Measurements from ENCODE around the gene SMIM41.

The SMIM41 gene

DNA sequence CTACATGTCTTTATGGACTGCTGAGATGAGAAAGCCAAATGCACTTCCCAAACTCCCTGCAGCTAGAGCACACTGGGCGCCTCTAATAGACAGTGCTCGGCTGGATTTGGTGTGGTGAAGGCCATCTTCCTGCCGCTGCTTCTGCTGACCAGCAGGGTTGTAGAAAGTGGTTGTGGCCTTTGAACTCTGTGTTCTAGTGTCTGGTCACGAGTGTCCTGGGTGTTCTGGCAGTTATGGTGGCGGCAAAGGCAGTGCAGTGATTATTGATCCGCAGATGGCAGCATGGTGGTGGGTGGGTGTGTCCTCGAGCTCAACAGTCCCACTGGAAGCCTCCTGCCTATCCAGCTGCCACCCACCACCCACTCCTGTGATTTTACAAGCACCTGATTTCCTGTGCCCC is 43.4 kb downstream of the SMIM41 start:
- no peak for DNase-seq

DNA sequence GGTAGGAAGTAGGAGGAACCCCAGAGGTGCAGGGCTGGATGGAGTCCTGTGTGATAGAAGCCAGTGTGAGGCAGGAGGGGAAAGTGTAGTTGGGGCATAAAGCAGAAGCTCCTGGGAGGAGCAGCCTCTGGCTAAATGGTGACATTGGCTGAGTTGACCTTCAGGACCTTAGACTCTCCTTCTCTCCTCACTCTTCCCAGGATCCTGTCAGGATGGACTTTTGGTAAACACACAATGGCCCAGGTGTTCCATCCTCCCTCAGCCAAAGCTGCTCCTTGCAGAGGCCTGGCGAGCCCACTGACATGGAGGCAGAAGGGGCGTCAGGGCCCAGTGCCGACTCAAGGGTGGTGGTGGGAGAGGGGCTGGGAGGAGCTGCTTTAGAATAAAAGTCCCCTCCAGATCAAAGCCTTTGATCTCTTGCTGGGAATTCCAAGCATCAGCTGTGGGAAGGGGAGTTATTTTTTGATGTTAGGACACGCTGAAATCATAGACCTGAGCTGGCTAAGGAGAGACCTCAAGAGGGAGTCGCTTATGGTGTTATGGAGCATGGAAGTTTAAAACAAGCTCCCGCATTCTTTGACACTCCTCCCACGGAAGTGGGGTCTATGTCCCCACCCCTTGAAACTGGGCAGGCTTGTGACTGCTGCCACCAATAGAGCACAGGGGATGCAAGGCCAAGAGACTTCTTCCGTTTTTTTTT is 44.1 kb downstream of the SMIM41 start:
- DNase-seq: no peak

DNA sequence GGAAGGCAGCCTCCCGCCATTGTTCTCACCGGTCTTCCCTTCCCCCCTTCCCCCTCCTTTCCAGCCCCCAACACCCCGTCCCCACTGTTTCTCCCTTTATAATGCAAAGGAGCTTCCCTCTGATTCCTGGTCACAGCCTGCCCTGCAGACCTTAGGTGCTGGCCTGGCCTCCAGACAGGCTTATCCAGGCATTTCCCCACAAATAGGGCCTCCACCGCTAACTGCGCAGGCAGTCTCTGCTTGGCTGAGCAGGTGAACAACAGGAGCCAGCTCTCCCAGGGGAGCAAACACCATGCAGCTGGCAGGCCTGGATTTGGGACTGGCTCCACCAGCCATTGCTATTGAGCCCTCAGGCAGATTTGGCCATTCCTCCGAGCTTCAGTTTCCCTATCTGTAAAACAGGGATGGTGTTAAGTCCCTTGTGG is 46.0 kb downstream of the SMIM41 start:
- DNase-seq: no peak

DNA sequence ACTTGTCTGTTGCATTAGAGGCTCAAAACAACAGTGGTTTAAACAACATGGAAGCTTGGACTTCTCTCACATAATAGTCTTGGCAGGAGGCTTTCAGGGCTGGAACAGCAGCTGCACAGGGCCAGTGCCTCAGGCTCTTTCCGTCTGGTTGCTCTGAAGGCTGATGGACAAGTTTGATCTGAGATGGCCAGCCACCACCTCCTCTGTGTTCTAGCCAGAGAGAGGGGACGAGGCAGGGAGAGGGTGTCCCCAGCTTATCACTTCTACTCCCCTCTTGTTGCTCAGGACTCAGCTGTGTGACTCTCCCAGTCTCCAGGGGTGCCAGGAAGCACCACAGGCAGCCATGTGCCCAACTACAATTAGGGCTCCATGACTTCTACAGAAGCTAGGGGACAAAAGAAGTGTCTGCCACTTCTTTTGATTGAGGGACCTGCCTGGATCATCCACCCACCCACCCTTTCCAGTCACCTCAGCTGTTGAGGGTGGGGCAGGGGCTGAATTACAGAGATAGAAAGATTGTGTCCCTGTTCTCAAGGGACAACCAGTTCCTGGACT is 46.6 kb downstream of the SMIM41 start:
- DNase-seq: no peak

DNA sequence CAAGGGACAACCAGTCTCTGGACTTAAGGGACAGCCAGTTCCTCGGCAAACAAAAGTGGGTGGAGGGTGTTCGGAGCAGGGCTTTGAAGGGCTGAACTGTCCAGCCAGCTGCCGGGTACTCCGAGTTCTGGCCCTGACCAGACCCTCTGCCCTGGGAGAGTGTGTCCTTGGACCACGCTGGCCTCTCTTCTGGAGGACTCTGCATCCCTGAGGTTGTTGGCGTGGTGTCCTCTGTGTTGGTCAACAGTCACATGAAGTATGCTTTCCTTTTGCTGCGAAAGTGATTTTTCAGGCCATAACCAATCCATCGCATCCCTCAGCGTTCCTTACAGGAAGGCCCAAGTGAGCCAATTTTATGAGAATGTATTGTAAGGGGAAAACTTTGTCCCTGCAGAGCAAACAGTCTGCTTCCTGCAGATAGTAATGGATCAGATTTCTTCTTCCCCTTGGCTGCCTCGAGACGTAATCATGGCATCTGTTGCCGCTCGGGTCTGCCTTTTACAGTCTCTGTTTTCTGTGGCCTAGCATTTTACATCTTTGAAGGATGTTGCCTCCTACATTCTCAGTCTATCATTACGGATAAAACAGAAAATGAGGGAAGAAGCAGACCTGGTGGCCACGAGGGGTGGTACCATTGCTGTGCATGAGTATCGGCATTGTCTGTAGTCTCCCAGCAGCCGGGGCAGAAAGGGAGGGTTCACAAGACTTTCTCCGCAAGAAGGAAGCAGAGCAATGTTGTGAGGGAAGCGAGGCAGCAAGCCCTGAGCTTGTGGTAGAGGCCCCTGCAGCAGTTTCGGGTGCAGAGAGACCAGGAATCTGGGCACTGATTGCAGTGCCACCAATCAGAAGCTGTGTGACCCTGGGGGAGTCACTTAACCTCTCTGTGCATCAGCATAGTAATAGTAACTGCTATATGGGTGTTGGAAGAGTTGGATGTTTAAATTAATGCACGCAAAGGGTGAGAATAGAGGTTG is 47.4 kb downstream of the SMIM41 start:
- no peak for DNase-seq

DNA sequence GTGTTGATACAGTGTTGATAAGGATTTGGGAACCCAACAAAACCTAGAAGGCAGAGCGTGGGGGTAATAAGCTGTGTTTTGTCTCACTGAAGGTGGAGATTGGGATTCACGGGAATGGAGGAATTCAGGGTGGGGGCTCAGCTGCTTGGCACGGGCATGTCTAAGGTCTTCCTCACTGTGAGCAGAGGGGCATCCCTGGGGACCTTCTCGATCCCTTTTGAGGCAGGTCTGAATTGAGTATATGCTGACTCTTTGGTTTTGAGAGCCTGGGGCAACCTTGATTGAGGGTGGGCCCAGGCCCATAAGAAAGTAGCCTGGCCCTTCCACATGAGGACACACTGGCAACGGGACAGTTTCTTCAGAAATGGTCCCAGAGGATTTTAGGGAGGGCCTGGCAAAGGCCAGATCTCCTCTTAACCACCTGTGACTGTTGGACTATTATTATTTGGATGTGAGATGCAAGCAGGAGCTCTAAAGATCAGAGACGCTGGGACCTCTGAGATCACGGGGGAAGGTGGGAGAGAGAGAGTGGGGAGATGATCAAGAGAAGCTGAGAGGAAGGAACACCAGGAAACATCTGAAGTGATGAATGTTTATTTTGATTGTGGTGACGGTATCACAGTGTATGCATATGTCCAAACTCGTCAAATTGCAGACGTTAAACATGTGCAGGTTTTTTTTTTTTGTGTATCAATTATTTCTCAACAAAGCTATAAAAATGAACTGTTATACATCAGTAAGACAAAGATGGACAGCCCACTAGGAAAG is 48.4 kb downstream of the SMIM41 start:
- DNase-seq: no peak

DNA sequence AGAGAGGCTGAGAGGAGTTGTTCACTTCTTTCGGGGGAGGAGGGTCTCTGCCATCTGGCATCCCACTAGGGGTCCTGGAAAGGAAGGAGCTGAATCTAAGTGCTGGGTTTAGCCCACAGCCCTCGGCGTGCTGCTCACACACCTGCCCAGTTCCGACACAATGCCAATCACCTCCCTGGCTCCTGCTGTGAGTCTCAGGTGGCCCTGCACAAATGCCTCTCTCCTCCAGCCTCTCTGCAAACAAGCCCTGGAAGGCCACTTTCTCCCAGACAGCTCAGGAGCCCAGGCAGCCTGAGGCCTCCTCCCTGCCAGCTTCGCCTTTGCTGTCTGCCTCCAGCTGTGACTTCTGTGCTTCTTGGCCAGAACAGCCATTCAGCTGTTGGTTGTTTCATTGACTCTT is 51.2 kb downstream of the SMIM41 start:
- no peak for DNase-seq

DNA sequence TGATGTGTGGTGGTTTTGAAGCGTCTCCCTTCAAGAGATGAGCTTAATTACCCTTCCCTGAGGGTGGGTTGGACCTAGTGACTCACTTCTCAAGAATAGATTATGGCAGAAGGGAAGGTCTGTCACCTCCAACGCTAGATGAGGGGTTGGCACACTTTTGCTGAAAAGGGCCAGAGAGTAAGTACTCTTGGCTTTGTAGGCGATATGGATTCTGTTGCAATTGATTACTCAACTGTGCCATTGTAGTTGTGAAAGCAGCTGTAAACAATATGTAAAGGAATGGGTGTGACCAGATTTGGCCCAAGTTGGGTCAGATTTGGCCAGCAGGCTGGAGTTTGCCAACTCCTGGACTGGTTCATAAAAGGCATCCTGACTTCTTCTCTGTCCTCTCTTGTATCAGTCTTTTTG is 53.3 kb downstream of the SMIM41 start:
- no peak for DNase-seq

DNA sequence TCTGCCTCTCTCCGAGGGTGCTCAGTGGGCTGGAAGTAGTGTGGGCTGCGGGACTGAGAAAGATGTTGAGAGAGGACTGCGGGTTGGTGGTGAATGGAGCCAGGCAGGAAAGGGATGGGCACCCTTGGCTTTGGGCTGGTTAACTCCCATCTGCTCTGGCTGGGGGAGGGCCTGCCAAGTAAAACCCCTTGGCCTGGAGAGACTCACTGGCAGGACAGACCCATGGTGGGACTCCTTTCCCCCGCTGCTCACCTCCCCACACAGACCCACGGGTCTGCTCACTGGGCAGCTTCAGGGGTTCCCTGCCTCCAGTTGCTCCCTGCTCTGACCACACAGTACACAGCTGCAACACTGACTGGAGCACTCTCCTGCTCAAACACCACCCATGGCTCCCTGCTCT is 58.2 kb downstream of the SMIM41 start:
- no peak for DNase-seq

DNA sequence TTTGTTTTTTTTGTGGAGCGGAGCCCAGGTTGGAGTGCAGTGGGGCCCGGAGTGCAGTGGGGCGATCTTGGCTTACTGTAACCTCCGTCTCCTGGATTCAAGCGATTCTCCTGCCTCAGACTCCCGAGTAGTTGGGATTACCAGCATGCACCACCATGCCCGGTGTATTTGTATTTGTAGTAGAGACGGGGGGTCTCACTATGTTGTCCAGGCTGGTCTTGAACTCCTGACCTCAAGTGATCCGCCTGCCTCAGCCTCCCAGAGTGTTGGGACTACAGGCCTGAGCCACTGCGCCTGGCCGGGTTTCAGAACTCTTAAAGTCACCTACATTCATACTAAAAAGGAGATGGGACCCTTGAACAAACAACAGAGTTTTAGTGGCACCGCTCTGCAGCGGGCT is 59.6 kb downstream of the SMIM41 start:
- no peak for DNase-seq

DNA sequence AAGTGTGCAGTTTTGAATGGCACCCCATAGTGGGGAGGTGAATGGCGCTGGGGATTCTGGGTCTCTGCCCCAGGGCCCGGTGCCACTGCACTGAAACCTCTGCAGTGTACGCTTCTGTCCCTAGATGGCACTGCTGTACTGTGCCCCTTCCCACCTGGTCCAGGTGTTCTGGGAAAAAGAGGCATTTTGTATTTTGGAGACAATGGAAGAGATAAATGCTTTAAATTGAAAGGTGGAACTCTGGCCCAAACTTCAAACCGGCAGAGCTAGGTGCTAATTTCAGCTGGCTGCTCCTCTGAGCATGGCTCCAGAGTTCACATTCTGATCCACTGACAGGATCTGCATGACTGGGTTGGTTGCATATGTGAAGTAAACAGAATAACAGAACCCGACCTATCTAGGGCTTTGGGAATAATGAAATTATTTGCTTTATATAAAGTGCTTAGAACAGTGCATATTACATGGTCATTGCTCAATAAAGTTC is 60.1 kb downstream of the SMIM41 start:
- DNase-seq: peak in 1 of 2 experiments; percentile 23

DNA sequence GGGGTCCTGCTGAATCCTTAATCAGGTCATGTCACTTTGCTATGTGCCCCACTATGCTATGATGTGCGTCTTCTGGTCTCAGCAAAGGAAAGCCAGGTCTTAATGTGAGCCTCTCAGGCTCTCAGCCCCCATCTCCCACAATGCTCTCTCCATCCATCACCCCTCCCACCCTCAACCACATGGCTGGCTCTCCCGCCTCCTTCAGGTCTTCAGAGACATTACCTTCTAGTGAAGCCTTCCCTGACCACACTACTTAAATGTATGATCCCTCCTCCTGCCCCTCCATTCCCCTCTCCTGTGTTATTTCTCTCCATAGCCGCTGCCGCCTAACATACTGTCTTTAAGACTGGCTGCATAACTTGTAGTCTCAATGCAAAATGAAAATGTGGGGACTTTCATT is 61.8 kb downstream of the SMIM41 start:
- no peak for DNase-seq

DNA sequence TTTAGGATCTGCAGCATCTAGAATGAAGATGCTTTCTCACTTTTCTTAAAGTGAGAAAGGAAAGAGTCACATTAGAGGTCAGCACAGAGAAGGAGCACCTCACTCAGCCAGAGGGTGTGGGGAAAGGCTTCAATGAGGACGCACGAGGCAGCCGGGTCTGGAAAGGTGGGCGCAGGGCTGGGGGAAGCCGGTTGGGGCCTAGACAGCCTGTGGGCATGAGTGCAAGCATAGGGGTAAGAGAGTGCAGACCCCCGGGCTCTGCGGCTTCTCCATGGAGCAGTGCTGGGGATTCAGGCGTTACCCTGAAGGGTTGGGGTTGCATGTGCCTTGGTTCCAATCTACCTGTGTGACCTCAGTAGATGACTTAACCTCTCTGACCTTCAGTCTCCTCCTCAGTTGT is 62.4 kb downstream of the SMIM41 start:
- no peak for DNase-seq

DNA sequence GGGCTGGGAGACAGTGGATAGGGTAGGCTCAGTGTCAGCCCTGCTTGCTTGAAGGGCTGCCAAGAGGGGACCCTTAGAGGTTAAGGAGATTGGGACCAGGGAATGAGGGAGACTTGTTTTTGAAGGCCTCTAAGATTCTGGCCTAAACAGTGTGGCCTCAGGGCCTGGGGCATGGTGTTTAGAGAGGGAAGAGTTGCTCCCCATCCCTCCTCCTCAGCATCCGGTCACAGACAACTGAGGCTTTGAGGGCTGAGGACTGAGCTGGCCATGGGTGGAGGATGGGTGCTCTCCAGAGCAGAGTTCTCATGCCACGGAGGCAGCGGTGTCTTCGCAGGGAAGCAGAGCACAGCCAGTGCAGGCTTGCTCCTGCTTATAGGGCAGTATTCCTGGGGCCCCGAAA is 62.9 kb downstream of the SMIM41 start:
- DNase-seq: no peak

DNA sequence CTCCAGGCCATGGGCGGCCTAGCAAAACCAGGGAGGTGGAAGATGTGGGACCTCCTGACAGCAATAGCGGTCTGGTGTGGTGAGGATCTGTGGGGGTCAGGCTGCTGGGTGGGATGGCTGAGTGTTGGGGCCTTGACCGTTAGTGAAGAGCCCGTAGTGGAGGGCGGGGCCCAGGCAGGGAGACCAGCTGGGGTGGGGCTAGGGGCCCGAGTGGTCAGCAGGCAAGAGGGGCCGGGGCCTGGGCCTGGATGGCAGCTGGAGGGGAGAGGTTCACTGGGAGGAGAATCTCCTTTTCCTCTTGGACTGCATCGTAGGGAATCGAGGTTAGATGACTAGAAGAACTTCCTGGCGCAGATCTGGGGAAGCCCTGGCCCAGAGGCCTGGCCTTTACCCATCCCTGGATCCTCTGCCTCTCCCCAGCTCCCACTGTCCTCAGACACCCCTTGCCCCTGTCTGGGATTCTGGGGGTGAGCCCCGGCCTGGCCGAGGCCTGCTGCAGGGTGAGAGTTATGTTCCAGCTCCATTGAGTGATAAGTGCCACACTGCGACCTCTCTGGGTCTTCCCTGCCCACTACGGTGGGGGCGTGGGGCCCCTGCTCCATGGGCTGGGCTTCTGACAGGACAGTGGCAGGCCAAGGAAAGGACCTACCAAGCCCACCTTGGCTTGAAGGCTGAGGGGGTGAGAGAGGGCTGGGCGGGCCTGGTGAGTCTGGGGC is 65.2 kb downstream of the SMIM41 start:
- no peak for DNase-seq

DNA sequence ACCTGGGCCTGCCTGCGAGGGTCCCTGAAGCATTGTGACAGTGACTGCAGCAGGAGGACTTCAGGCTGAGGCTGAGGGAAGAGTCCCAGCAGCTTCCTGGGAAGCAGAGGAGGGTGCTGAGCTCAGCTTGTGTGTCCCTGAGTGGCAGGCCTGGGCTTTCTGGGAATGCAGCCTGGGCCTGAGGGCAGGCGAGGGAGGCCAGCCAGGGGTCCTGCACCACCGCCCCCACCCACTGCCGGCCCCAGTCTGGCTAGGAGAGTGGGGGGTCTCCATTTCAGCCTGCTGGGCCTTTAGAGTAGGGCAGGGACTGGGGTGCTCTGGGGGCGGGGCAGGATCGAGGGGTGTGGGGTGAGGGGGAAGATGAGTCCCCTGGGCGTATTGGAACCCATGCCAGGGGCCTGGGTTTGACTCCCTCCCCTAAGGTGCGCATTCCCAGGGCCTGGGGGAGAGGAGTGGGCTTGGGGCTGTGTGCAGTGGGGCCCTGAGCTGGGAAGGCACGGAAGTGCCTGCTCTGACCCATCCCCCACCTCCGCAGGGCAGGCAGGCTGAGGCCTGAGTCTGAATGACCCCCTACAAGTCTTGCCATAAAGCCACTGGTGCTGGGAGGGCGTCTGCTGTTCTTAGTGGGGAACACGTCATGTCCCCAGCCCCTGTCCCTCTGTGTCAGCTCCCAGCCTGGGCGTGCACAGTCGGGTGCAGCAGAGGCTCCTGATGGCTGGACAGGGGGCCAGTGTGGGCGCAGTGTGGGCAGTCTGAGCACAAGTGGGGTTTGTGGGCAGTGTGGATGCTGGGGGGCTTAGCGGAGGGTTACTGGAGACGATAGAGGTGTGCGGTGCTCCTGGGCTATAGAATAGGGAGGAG is 66.0 kb downstream of the SMIM41 start:
- no peak for DNase-seq

DNA sequence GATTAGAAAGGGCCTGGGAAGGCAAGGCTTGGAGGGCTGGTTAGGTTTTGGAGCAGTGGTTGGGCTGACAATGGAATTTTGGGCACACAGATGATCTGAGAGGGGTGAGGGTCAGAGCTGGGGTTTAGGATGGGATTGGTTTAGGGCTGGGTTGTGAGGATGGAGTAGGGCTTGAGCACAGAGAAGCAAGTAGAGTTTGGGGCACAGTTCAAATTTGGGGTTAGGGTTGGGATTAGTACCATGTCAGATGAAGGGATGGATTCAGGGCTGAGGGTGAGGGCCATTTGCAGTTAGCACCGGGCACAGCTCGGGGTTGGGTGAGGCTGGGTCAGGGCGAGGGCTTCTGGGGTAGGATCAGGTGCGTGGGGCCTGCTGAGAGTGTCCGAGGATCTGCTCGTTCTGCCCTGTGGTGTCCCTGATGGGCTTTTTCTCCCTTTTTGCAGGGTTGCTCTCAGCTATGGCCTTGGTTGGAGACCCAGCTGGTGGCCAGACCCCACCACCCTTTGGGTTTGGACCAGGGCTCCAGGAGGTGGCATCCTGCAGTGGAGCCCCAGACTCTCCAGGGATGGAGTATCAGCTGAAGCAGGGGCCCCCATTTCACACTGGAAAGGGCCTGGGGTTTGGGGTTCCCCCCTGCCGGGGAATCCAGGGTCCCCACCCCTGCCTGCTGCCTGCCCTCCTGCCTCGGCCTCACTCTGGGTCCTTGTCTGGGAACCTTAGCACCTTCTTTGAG is 66.8 kb downstream of the SMIM41 start:
- no peak for DNase-seq

DNA sequence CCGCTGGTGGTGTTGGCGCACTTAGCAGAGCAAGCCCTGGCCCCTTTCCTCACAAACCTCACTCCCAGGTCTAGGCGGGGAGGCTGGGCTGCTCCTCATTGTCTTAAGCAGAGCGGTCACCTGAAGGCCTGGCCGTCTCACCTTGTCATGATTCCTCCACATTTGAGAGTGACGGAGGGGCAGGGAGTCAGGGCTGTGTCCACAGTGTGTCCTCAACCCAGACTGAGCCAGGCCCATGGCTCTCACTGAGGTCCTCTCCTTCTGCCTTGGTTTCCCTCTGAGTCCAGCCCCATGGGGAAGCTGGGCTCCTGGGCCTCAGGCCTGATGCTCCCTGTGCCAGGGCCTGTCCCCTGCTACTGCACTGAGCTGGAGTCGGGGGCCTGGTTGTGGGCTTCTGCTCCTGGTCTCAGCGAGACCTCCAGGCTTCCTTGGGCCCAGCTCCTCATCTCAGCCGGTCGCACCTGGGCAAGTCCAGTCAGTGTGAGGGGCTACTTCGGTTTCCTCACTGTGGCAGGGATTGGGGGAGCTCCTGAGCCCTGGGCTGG is 67.4 kb downstream of the SMIM41 start:
- no peak for DNase-seq

DNA sequence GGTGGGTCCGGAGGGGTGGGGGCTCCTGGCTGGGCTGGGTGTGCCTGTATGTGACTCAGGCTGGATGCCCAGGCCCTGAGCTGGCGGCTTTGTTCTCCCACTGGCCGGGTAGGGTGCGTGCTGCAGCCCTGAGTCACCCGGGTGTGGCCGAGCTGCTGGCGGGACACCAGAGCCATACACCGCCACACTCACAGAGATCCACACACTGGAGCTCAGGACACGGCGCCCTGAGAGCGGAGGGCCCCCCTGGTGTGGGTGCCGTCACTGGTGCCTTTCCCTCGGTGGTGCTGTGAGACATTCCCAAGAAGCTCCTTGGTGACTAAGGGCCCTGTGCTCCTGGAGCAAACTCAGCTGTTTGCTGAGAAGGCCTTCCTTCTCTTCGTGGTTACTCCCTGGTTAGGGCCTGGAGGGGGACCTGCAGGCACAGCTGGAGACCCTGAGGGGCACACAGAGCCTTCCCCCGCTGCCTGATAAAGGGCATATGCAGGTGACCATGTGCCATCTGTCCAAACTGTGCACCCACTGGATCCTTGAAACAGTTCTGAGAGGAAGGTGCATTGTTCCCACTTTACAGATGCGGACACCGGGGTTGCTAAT is 68.0 kb downstream of the SMIM41 start:
- DNase-seq: no peak

DNA sequence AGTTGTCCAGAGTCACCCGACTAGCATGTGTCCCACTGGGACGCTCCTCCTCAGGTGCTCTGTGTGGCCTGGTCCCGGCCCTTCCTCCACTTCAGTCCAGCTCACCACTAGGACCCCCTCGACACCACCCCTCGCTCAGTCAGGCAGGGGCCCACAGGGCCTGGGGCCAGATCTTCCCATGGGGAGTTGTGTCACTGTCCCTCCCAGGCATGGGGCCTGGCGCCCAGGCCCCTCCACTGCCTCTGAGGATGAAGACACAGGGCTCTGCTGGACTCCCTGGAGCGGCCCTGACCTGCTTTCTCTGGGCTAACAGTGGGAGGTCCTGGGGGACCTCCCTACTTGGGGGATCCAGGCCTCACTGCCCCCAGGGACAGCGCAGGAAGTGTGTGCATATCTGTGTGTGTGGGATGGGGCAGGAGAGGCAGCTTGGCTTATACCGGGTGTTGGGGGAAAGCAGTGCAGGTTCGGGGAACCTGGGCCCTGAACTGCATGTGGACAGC is 68.5 kb downstream of the SMIM41 start:
- no peak for DNase-seq

Data from stimulated activated CD4-positive, alpha-beta T cell treated with anti-CD3 and anti-CD28 coated beads, Interleukin-4, amount 100 ng/mL, for 4 hours (primary cell).